ENCODE data around the gene HSPB7. TPM values are rescaled to one million over a fixed set of nuclear protein-coding genes. Genes with fewer than 3 reads are reported as not detected.
"Not testable (repeated sequence)": the region's sequence is repeated elsewhere in the genome, so short reads cannot be mapped to it uniquely, and the experiment has no call there.

HSPB7 gene
- total RNA-seq, 1 experiment from 2014 or later, result 0.11 TPM

DNA sequence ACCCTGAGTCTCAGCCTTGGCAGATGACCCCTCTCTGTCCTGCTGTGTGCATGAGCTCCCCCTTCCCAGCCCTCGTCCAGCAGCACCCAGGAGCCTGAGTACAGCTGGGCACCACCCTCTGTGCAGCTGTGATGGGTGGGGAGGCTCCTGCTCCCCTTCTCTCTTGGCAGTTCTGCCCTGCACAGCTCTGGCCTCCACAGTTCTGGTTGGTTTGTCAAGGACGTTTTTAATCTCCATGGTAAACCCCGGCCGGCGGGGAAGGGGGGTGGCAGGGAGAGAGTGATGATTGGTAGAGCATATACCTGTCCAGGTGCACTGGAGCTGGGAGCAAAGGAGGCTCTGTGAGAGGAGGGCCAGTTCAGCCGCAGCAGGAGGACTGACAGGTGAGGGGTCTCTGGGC, 3.8 kb upstream of the HSPB7 start, which contains the start of gene CLCNKA:
CLCNKA (plus strand) TSS at position 356 of the 400 bp plus-strand sequence. CDS start 584 bp downstream, outside the sequence.
- POLR2A ChIA-PET, result no interaction called here
- Mint-ChIP-seq H3K27me3 (ENCODE audit: low read depth) (peaks cover 52% of the 10 kb centered on the region), H3K4me3 (no peak within 1 kb of the TSS), H3K9me3 (no peaks in the 10 kb centered on the region), H3K36me3 (no peaks in the 10 kb centered on the region), H3K27ac (no peak within 1 kb of the TSS), H3K4me1 (peaks cover 34% of the 10 kb centered on the region)
- TF ChIP-seq, protein P1, sequence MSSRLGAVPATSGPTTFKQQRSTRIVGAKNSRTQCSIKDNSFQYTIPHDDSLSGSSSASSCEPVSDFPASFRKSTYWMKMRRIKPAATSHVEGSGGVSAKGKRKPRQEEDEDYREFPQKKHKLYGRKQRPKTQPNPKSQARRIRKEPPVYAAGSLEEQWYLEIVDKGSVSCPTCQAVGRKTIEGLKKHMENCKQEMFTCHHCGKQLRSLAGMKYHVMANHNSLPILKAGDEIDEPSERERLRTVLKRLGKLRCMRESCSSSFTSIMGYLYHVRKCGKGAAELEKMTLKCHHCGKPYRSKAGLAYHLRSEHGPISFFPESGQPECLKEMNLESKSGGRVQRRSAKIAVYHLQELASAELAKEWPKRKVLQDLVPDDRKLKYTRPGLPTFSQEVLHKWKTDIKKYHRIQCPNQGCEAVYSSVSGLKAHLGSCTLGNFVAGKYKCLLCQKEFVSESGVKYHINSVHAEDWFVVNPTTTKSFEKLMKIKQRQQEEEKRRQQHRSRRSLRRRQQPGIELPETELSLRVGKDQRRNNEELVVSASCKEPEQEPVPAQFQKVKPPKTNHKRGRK (CRISPR knock-in tag; IDR thresholded peaks at IDR 0.05; ENCODE audit: borderline replicate concordance), result no peak
- TF ChIP-seq ETV6 (CRISPR knock-in tag; IDR thresholded peaks at IDR 0.05) (no peak), SMAD4 (CRISPR knock-in tag; IDR thresholded peaks at IDR 0.05) (no peak), MXD4 (CRISPR knock-in tag; IDR thresholded peaks at IDR 0.05; ENCODE audit: borderline replicate concordance) (no peak), FOXJ3 (CRISPR knock-in tag; IDR thresholded peaks at IDR 0.05; ENCODE audit: borderline replicate concordance) (no peak), ZNF232 (CRISPR knock-in tag; IDR thresholded peaks at IDR 0.05) (no peak), TP53 (CRISPR knock-in tag; IDR thresholded peaks at IDR 0.05) (no peak)
- TF ChIP-seq, protein P2, sequence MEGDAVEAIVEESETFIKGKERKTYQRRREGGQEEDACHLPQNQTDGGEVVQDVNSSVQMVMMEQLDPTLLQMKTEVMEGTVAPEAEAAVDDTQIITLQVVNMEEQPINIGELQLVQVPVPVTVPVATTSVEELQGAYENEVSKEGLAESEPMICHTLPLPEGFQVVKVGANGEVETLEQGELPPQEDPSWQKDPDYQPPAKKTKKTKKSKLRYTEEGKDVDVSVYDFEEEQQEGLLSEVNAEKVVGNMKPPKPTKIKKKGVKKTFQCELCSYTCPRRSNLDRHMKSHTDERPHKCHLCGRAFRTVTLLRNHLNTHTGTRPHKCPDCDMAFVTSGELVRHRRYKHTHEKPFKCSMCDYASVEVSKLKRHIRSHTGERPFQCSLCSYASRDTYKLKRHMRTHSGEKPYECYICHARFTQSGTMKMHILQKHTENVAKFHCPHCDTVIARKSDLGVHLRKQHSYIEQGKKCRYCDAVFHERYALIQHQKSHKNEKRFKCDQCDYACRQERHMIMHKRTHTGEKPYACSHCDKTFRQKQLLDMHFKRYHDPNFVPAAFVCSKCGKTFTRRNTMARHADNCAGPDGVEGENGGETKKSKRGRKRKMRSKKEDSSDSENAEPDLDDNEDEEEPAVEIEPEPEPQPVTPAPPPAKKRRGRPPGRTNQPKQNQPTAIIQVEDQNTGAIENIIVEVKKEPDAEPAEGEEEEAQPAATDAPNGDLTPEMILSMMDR (IDR thresholded peaks at IDR 0.05), result no peak
- TF ChIP-seq, protein P3, sequence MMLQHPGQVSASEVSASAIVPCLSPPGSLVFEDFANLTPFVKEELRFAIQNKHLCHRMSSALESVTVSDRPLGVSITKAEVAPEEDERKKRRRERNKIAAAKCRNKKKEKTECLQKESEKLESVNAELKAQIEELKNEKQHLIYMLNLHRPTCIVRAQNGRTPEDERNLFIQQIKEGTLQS (CRISPR knock-in tag; conservative IDR thresholded peaks at IDR 0.05), result no peak
- TF ChIP-seq, protein P4, sequence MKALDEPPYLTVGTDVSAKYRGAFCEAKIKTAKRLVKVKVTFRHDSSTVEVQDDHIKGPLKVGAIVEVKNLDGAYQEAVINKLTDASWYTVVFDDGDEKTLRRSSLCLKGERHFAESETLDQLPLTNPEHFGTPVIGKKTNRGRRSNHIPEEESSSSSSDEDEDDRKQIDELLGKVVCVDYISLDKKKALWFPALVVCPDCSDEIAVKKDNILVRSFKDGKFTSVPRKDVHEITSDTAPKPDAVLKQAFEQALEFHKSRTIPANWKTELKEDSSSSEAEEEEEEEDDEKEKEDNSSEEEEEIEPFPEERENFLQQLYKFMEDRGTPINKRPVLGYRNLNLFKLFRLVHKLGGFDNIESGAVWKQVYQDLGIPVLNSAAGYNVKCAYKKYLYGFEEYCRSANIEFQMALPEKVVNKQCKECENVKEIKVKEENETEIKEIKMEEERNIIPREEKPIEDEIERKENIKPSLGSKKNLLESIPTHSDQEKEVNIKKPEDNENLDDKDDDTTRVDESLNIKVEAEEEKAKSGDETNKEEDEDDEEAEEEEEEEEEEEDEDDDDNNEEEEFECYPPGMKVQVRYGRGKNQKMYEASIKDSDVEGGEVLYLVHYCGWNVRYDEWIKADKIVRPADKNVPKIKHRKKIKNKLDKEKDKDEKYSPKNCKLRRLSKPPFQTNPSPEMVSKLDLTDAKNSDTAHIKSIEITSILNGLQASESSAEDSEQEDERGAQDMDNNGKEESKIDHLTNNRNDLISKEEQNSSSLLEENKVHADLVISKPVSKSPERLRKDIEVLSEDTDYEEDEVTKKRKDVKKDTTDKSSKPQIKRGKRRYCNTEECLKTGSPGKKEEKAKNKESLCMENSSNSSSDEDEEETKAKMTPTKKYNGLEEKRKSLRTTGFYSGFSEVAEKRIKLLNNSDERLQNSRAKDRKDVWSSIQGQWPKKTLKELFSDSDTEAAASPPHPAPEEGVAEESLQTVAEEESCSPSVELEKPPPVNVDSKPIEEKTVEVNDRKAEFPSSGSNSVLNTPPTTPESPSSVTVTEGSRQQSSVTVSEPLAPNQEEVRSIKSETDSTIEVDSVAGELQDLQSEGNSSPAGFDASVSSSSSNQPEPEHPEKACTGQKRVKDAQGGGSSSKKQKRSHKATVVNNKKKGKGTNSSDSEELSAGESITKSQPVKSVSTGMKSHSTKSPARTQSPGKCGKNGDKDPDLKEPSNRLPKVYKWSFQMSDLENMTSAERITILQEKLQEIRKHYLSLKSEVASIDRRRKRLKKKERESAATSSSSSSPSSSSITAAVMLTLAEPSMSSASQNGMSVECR (CRISPR knock-in tag; IDR thresholded peaks at IDR 0.05; ENCODE audit: borderline replicate concordance), result no peak
- TF ChIP-seq, protein P5, sequence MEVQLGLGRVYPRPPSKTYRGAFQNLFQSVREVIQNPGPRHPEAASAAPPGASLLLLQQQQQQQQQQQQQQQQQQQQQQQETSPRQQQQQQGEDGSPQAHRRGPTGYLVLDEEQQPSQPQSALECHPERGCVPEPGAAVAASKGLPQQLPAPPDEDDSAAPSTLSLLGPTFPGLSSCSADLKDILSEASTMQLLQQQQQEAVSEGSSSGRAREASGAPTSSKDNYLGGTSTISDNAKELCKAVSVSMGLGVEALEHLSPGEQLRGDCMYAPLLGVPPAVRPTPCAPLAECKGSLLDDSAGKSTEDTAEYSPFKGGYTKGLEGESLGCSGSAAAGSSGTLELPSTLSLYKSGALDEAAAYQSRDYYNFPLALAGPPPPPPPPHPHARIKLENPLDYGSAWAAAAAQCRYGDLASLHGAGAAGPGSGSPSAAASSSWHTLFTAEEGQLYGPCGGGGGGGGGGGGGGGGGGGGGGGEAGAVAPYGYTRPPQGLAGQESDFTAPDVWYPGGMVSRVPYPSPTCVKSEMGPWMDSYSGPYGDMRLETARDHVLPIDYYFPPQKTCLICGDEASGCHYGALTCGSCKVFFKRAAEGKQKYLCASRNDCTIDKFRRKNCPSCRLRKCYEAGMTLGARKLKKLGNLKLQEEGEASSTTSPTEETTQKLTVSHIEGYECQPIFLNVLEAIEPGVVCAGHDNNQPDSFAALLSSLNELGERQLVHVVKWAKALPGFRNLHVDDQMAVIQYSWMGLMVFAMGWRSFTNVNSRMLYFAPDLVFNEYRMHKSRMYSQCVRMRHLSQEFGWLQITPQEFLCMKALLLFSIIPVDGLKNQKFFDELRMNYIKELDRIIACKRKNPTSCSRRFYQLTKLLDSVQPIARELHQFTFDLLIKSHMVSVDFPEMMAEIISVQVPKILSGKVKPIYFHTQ (CRISPR knock-in tag; IDR thresholded peaks at IDR 0.05), result no peak
- ATAC-seq (no peak), DNase-seq (ENCODE audit: low spot score) (no peak)
- CTCF ChIA-PET, result interaction anchor here (0.6 kb wide), 1 partner anchor 22 kb away, joined by 4 read pairs; the partner anchor contains the start of gene CLCNKB

DNA sequence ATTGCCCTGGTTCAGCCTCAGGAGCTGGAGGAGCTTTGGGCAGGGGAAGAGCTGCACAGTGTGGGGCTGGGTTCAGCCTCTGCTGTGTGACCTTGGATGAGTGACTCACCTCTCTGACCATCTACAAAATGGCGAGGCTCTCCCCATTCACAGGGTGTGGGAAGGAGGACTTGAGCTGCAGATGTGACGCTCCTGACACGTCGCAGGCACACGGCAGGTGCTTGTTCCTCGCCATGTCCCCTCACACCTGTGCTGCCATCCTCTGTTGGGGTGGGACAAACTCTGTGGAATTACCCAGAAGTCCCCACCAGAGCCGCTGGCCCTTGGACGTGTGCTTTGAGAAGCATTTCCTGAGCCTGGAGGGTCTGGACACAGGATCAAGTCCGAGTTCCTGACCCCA, 3.0 kb upstream of the HSPB7 start:
- H3K27ac Mint-ChIP-seq; H3K9me3 Mint-ChIP-seq; POLR2A ChIA-PET; DNase-seq (ENCODE audit: low spot score); H3K36me3 Mint-ChIP-seq; ATAC-seq; H3K4me3 Mint-ChIP-seq: not testable (repeated sequence)
- Mint-ChIP-seq H3K27me3 (ENCODE audit: low read depth) (peaks cover 52% of the 10 kb centered on the region), H3K4me1 (peaks cover 37% of the 10 kb centered on the region)
- CTCF ChIA-PET, result interaction anchor here (0.9 kb wide), 1 partner anchor 12 kb away, joined by 3 read pairs; no protein-coding TSS in a partner anchor

Measured in WTC11 (cell line).